MM.1S (cell line): ENCODE data around the gene SNX30.

Experiments used
- DNase-seq: peaks from one replicate; pipeline ENCODE4 v3.0.0-alpha.2; 2015
- H2AFZ ChIP-seq: fragments of 300-600 bp; sonication (generic); 2 replicates; pipeline ENCODE4 v1.6.0; 2016; ENCODE audit warnings: antibody characterized with exemption, low read length
- H3F3A ChIP-seq: fragments of 300-600 bp; sonication (generic); 2 replicates; pipeline ENCODE4 v1.6.1; 2016; ENCODE audit warnings: mild to moderate bottlenecking, antibody characterized with exemption, low read length, moderate library complexity, mixed read lengths; ENCODE audit not compliant: insufficient read depth
- H3K27ac ChIP-seq: fragments of 300-600 bp; sonication (generic); 2 replicates; pipeline ENCODE4 v1.5.1; 2016; ENCODE audit warnings: mild to moderate bottlenecking, low read length
- H3K27me3 ChIP-seq: fragments of 300-600 bp; sonication (generic); replicated peaks from 2 replicates; pipeline ENCODE4 v1.6.0; 2016; ENCODE audit warnings: low read length; ENCODE audit not compliant: insufficient read depth
- H3K36me3 ChIP-seq: fragments of 300-600 bp; sonication (generic); replicated peaks from 2 replicates; pipeline ENCODE4 v1.6.1; 2016; ENCODE audit warnings: mild to moderate bottlenecking, low read length, mixed read lengths; ENCODE audit not compliant: insufficient read depth
- H3K4me1 ChIP-seq: fragments of 300-600 bp; sonication (generic); 2 replicates; pipeline ENCODE4 v1.6.1; 2016; ENCODE audit warnings: low read length, mixed read lengths
- H3K4me2 ChIP-seq: fragments of 300-600 bp; sonication (generic); 2 replicates; pipeline ENCODE4 v1.6.0; 2016; ENCODE audit warnings: low read depth, low read length
- H3K4me3 ChIP-seq: fragments of 300-600 bp; sonication (generic); 2 replicates; pipeline ENCODE4 v1.5.1; 2016; ENCODE audit warnings: low read length, mixed read lengths
- H3K79me2 ChIP-seq: fragments of 300-600 bp; sonication (generic); 2 replicates; pipeline ENCODE4 v1.6.1; 2016; ENCODE audit warnings: mixed run types, low read length, mixed read lengths
- H3K9ac ChIP-seq: fragments of 300-600 bp; sonication (generic); 2 replicates; pipeline ENCODE4 v1.6.1; 2016; ENCODE audit warnings: low read length, mixed read lengths
- H3K9me2 ChIP-seq: fragments of 300-600 bp; sonication (generic); replicated peaks from 2 replicates; pipeline ENCODE4 v1.6.1; 2016; ENCODE audit warnings: mild to moderate bottlenecking, low read length, mixed read lengths; ENCODE audit not compliant: insufficient read depth
- H3K9me3 ChIP-seq: fragments of 300-600 bp; sonication (generic); replicated peaks from 2 replicates; pipeline ENCODE4 v1.6.1; 2016; ENCODE audit warnings: mild to moderate bottlenecking, low read length, mixed read lengths; ENCODE audit not compliant: insufficient read depth
- H4K20me1 ChIP-seq: fragments of 300-600 bp; sonication (generic); 2 replicates; pipeline ENCODE4 v1.6.1; 2016; ENCODE audit warnings: mild to moderate bottlenecking, low read length, moderate library complexity, mixed read lengths; ENCODE audit not compliant: insufficient read depth
- EZH2 ChIP-seq: fragments of 300-600 bp; sonication (generic); optimal IDR thresholded peaks from 2 replicates; pipeline ENCODE3; 2017; ENCODE audit warnings: low read depth, mild to moderate bottlenecking, antibody characterized with exemption, low read length, mixed read lengths
- EZH2phosphoT487 ChIP-seq: fragments of 300-600 bp; sonication (generic); IDR thresholded peaks from 2 replicates; pipeline ENCODE4 v1.6.1; 2018; ENCODE audit warnings: antibody characterized with exemption, low read length
- TF ChIP-seq, protein P1 (sequence below): fragments of 300-600 bp; sonication (generic); IDR thresholded peaks from 2 replicates; pipeline ENCODE4 v1.5.1; 2016; ENCODE audit warnings: antibody characterized with exemption, low read length, mixed read lengths

The SNX30 gene

DNA sequence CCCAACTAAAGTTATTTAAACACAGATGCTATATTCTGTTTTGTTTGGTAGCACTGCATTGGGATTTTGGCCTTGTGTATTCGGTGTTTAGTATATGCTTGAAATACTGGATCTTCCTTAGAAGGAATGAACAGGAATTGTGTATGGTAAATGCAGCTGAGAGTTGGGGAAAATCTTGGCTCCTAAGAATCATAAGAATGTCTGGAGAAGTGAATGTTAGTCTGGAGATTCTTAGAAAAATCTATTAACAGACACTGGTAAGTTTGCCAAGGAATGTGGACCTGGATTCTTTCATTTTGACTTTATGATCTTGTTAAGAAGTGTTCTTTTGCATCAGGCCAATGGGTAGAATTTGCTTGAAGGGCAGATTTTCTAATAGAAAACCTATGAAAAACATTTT is 38.9 kb downstream of the SNX30 start:
- H3K9me3 ChIP-seq = no peaks in the 10 kb centered on the region
- H3K9ac ChIP-seq = no peak overlapping the region
- peaks cover 26% of the 10 kb centered on the region for H3K4me1 ChIP-seq
- no peaks in the 10 kb centered on the region for H3K27me3 ChIP-seq
- TF ChIP-seq EZH2phosphoT487 (no peak), EZH2 (no peak)
- TF ChIP-seq, protein P1, sequence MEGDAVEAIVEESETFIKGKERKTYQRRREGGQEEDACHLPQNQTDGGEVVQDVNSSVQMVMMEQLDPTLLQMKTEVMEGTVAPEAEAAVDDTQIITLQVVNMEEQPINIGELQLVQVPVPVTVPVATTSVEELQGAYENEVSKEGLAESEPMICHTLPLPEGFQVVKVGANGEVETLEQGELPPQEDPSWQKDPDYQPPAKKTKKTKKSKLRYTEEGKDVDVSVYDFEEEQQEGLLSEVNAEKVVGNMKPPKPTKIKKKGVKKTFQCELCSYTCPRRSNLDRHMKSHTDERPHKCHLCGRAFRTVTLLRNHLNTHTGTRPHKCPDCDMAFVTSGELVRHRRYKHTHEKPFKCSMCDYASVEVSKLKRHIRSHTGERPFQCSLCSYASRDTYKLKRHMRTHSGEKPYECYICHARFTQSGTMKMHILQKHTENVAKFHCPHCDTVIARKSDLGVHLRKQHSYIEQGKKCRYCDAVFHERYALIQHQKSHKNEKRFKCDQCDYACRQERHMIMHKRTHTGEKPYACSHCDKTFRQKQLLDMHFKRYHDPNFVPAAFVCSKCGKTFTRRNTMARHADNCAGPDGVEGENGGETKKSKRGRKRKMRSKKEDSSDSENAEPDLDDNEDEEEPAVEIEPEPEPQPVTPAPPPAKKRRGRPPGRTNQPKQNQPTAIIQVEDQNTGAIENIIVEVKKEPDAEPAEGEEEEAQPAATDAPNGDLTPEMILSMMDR = no peak
- H3K36me3 ChIP-seq = no peaks in the 10 kb centered on the region
- H4K20me1 ChIP-seq = no peaks in the 10 kb centered on the region
- peak overlapping the region; percentile 44; the same call in 1 of the 2 replicates for H3K4me2 ChIP-seq
- H3K27ac ChIP-seq = peak overlapping the region; percentile 53; the same call in 1 of the 2 replicates
- H3K4me3 ChIP-seq = no peak overlapping the region
- H3K79me2 ChIP-seq = peaks cover 11% of the 10 kb centered on the region
- H2AFZ ChIP-seq = no peak overlapping the region
- peaks cover 6% of the 10 kb centered on the region; the same call in 1 of the 2 replicates for H3F3A ChIP-seq
- no peaks in the 10 kb centered on the region for H3K9me2 ChIP-seq
- peak; percentile 26 for DNase-seq

DNA sequence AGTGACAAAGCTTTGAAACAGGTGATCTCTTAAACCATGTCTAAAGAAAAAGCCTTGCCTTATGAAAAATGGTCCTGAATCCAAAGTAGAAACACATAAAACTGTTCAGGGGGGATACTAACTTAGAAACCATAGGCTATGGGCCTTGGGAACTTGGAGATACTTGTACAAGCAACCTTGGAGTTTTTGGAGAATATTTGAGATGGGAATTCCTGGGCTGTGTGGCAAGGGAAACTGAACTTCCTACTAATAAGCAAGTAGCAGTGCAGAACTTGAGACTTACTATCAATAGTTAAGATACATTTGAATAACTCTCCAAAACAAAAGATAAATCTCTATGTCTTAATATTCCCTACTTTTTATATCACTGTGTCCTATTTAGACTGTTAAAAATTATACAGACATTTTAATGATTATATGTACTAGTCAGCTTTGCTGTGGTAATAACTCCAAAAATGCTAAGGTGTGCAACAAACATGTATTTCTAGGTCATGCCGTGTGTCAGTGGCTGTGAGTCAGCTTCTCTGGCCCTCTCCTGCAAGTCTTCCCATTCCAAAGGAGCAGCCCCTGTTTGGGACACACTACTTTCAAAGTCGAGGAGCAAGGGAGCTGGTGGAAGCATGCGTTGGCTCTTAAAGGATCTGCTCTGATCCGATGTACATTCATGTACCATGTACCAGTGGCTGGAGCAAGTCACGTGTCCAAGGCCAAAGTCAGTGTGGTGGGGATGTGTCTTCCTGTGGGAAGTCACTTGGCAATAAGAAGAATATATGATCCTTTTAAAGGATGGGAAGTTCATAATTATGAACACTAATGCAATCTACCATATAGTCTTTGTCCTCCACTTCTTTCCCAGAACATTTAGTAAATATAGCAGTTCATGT is 39.6 kb downstream of the SNX30 start:
- H3K9ac ChIP-seq = no peak overlapping the region

DNA sequence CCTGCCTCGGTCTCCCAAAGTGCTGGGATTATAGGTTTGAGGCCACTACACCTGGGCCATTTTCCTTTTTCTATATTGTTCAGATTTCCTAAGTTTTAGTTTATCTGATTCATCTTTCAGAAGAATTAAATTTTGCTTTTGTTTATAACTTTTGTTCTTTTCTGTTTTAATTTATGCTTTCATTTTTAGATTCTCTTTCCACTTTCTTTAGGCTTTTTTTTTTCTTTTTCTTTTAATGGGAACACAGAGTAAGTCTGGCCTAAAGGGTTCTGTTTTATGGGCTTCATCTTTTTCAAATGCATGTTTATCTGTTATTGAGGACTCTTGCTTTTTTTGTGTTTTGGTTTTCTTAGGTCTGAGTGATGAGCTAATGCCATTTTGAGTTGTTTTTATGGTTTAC is 42.1 kb downstream of the SNX30 start:
- H3K27ac ChIP-seq = no peak overlapping the region
- H3K9me3 ChIP-seq = no peaks in the 10 kb centered on the region
- TF ChIP-seq EZH2phosphoT487 (no peak), EZH2 (no peak)
- TF ChIP-seq, protein P1 = no peak
- no peak overlapping the region for H2AFZ ChIP-seq
- no peaks in the 10 kb centered on the region for H3K36me3 ChIP-seq
- H3K79me2 ChIP-seq = peaks cover 7% of the 10 kb centered on the region; the same call in 1 of the 2 replicates
- H3K4me3 ChIP-seq = no peak overlapping the region
- no peaks in the 10 kb centered on the region for H3K9me2 ChIP-seq
- no peak overlapping the region for H3K4me2 ChIP-seq
- H3F3A ChIP-seq = peaks cover 5% of the 10 kb centered on the region; the same call in 1 of the 2 replicates
- H4K20me1 ChIP-seq = no peaks in the 10 kb centered on the region
- H3K4me1 ChIP-seq = peaks cover 22% of the 10 kb centered on the region
- DNase-seq = no peak
- no peaks in the 10 kb centered on the region for H3K27me3 ChIP-seq
- H3K9ac ChIP-seq = no peak overlapping the region

More for the DNA sequence above, 39.6 kb downstream of the SNX30 start:
- Histone ChIP-seq H2AFZ (no peak overlapping the region), H3K4me2 (peak overlapping the region; percentile 44; the same call in 1 of the 2 replicates), H3K4me3 (no peak overlapping the region), H3K9me3 (no peaks in the 10 kb centered on the region), H3K79me2 (peaks cover 5% of the 10 kb centered on the region), H3K27me3 (no peaks in the 10 kb centered on the region), H3K4me1 (peaks cover 22% of the 10 kb centered on the region), H4K20me1 (no peaks in the 10 kb centered on the region), H3K36me3 (no peaks in the 10 kb centered on the region), H3K27ac (peak overlapping the region; percentile 53; the same call in 1 of the 2 replicates), H3K9me2 (no peaks in the 10 kb centered on the region), H3F3A (peaks cover 5% of the 10 kb centered on the region; the same call in 1 of the 2 replicates)
- DNase-seq = no peak
- no peak for TF ChIP-seq EZH2phosphoT487
- TF ChIP-seq EZH2 = no peak
- TF ChIP-seq, protein P1 = no peak
